Mucosa of stomach (tissue), 1 donor: ENCODE results near the gene TTC27.
"Not testable (repeated sequence)": the region's sequence is repeated elsewhere in the genome, so short reads cannot be mapped to it uniquely, and the experiment has no call there.

Experiments
- H3K27me3 ChIP-seq: one replicate; pipeline ENCODE4 v1.7.0; 2013; ENCODE audit warnings: mild to moderate bottlenecking, low read length; ENCODE audit not compliant: control insufficient read depth, insufficient read depth
- H3K36me3 ChIP-seq: one replicate; pipeline ENCODE4 v1.7.0; 2013; ENCODE audit warnings: low read length; ENCODE audit not compliant: control insufficient read depth, insufficient read depth
- H3K4me1 ChIP-seq: one replicate; pipeline ENCODE4 v1.7.0; 2013; ENCODE audit warnings: mild to moderate bottlenecking, low read length; ENCODE audit not compliant: control insufficient read depth, insufficient read depth
- H3K4me3 ChIP-seq: one replicate; pipeline ENCODE4 v1.7.0; 2013; ENCODE audit warnings: low read length
- H3K9ac ChIP-seq: one replicate; pipeline ENCODE4 v1.7.0; 2013; ENCODE audit warnings: mild to moderate bottlenecking, low read length, moderate library complexity
- H3K9me3 ChIP-seq: one replicate; pipeline ENCODE4 v1.7.0; 2013; ENCODE audit warnings: mild to moderate bottlenecking, low read length, moderate library complexity; ENCODE audit not compliant: control insufficient read depth
- donor health status: Pancreatic carcinoma.

Gene TTC27

DNA sequence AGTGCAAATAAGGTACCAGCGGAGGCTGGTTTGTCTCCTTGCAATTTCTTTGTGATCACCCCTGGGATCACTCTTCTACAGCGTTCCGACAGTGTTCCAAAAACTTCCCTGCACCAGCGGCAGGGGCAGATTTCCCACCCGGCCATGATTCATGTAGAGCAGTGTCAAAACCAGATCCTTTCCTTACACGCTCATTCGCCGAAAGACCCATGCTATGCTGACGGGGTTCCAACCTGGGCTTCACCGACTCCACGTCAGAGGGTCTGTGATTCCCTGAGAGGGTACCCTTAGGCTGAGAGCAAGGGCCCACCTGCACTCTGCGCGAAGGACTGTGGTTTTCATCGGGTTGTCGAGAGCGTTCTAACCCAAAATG, 423 bp upstream of the TTC27 start:
- Histone ChIP-seq H3K9ac (peak overlapping the region; percentile 65), H3K27me3 (no peaks in the 10 kb centered on the region)

DNA sequence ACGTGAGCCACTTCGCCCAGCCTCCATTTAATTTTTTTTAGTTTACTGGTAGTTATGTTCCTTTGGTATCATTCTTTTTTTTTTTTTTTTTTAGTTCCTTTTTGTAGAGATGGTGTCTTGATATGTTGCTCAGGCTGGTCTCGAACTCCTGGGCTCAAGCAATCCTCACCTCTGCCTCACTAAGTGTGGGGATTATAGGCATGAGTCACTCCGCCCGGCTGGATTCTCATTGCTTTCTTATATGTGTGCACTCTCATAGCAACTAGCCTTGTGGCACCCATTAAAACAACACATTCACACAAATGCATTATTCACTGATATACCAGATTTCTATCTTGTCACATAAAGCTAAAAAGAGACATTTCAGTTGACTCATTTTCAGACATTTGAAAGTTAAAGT, 4.2 kb downstream of the TTC27 start:
- Histone ChIP-seq H3K27me3 (no peaks in the 10 kb centered on the region), H3K9me3 (no peaks in the 10 kb centered on the region), H3K4me1 (no peaks in the 10 kb centered on the region), H3K4me3 (no peak overlapping the region), H3K36me3 (no peaks in the 10 kb centered on the region), H3K9ac (no peak overlapping the region)

More for the DNA sequence above, 423 bp upstream of the TTC27 start:
- Histone ChIP-seq H3K4me3 (peak overlapping the region; percentile 94), H3K4me1 (no peaks in the 10 kb centered on the region), H3K36me3 (no peaks in the 10 kb centered on the region), H3K9me3 (no peaks in the 10 kb centered on the region)

DNA sequence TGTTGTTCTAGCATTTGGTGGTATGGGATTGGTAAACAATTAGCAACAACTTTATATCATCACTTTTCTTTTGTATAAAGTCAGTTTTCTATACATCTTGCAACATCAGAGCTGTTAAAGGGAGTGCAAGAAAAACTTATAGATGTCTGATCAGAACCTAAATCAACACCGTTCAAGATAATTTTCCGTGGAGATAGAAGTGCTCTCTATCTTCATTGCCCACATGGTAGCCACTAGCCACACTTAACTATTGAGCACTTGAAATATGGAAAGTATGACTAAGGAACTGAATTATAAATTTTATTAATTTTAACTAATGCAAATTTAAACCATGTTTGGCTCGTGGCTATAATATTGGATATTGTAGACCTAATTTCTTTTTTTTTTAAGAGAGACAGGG, 5.2 kb downstream of the TTC27 start:
- Histone ChIP-seq H3K9ac (no peak overlapping the region), H3K9me3 (no peaks in the 10 kb centered on the region), H3K27me3 (no peaks in the 10 kb centered on the region), H3K4me3 (no peak overlapping the region), H3K4me1 (no peaks in the 10 kb centered on the region), H3K36me3 (no peaks in the 10 kb centered on the region)

DNA sequence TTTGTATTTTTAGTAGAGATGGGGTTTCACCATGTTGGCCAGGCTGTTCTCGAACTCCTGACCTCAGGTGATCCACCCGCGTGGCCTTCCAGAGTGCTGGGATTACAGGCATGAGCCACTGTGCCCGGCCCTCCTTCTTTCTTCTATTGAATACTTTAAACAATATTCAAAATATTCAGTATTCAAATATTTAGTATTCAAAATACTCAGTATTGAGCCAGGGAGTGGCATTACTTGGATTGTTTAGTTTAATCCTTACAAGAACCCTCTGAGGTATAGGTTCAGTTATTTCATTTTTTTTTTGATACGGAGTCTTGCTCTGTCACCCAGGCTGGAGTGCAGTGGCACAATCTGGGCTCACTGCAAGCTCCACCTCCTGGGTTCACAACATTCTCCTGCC, 10.7 kb downstream of the TTC27 start:
- H3K4me1 ChIP-seq, H3K9ac ChIP-seq, H3K36me3 ChIP-seq, H3K27me3 ChIP-seq, H3K4me3 ChIP-seq, H3K9me3 ChIP-seq: not testable (repeated sequence)

- Histone ChIP-seq H3K36me3 (no peaks in the 10 kb centered on the region), H3K9ac (no peak overlapping the region), H3K9me3 (no peaks in the 10 kb centered on the region), H3K4me3 (no peak overlapping the region), H3K27me3 (no peaks in the 10 kb centered on the region), H3K4me1 (no peaks in the 10 kb centered on the region)
Observed at GRCh38 chr2:32641180-32641579, 13.3 kb downstream of the TTC27 start.

DNA sequence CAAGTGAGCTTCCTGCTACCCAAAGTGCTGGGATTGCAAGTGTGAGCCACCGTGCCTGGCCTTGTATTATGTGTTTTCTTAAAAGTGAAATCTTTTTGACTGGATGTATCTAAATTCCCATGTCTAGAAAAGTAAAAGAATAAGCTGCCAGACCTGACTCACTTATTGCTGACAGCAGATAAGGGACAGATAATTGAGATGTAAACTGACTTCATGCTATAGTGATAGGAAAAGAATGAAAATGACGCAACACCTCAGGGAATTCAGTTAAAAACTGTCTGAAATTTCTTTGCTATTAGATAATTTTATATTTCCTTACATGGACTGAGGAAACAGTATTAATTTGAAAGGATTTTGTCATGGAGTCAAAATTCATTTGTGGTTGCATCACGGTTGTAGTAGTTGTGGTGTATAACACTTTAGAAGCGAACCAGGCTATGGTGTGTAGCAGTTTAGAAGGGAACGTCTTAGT, 19.4 kb downstream of the TTC27 start:
- Histone ChIP-seq H3K9ac (no peak overlapping the region), H3K36me3 (no peaks in the 10 kb centered on the region)

DNA sequence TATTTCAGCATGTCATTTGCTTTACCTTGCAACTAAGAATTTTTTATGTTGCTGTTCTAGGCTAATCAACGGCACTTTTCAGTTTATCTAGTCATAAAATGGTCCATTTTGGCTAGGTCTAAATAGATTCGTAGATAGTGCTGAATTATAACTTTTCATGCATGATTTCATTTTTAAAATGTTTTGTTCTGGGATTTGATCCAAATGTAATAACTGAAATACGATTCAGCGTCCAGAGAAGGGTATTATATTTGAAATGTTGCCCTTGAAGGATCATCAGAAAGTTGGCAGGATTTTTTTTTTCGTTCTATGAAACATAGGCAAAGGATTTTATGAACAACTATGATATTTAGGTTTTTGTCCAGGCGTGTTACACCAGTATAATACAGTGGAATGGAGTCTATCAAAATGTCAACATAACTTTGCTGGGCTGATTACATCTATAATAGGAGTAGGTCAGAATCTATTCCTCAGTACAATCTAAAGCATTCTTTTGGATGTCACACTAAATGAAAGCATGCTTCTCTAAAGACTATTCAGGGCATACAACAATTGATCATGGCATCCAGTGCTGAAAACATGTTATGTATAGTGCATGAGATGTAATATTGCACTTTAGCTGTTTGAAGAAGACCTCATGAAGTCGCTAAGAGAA, 24.8 kb downstream of the TTC27 start:
- Histone ChIP-seq H3K9me3 (no peaks in the 10 kb centered on the region), H3K9ac (no peak overlapping the region), H3K4me3 (no peak overlapping the region), H3K36me3 (no peaks in the 10 kb centered on the region), H3K27me3 (no peaks in the 10 kb centered on the region), H3K4me1 (no peaks in the 10 kb centered on the region)

More for the DNA sequence above, 19.4 kb downstream of the TTC27 start:
- no peaks in the 10 kb centered on the region for H3K4me1 ChIP-seq
- H3K27me3 ChIP-seq, result no peaks in the 10 kb centered on the region
- H3K9me3 ChIP-seq, result no peaks in the 10 kb centered on the region
- no peak overlapping the region for H3K4me3 ChIP-seq

- H3K36me3 ChIP-seq, result no peaks in the 10 kb centered on the region
- H3K27me3 ChIP-seq, result no peaks in the 10 kb centered on the region
- H3K9me3 ChIP-seq, result no peaks in the 10 kb centered on the region
- no peaks in the 10 kb centered on the region for H3K4me1 ChIP-seq
- no peak overlapping the region for H3K4me3 ChIP-seq
- no peak overlapping the region for H3K9ac ChIP-seq
Observed at GRCh38 chr2:32656069-32656468, 28.2 kb downstream of the TTC27 start.

DNA sequence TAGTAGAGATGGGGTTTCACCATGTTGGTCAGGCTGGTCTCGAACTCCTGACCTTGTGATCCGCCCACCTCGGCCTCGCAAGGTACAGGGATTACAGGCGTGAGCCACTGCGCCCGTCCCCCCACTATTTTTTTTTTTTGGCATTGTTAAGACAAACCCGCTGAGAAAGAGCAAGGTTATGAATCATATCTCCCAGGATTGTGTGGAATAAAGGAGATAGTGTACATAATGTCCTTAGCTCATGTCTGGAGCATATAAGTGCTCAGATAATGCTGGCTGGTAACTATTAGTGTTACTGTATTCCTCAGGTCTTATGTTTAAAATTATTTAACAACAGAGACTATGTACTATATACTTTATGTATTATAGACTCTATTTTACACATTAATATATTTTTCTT, 36.0 kb downstream of the TTC27 start:
- Histone ChIP-seq H3K36me3 (no peaks in the 10 kb centered on the region), H3K27me3 (no peaks in the 10 kb centered on the region), H3K4me3 (no peak overlapping the region), H3K9ac (no peak overlapping the region), H3K9me3 (no peaks in the 10 kb centered on the region), H3K4me1 (no peaks in the 10 kb centered on the region)

- H3K27me3 ChIP-seq, result no peaks in the 10 kb centered on the region
- no peaks in the 10 kb centered on the region for H3K36me3 ChIP-seq
- no peak overlapping the region for H3K4me3 ChIP-seq
- no peak overlapping the region for H3K9ac ChIP-seq
- no peaks in the 10 kb centered on the region for H3K9me3 ChIP-seq
- H3K4me1 ChIP-seq, result no peaks in the 10 kb centered on the region
Observed at GRCh38 chr2:32666704-32667103, 38.9 kb downstream of the TTC27 start.

DNA sequence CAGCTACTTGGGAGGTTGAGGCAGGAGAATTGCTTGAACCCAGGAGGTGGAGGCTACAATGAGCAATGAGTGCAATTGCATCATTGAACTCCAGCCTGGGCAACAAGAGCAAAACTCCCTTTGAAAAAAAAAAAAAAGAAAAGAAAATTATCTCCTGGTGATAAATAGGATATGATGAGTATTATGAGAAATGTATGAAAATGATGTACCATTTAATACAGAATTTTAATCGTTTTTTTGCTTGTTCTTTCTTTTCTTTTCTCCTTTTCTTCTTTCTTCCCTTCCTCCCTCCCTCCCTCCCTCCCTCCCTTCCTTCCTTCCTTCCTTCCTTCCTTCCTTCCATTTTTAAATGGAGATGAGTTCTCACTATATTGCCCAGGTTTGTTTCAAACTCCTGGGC, 40.4 kb downstream of the TTC27 start:
- H3K27me3 ChIP-seq, result no peaks in the 10 kb centered on the region
- no peak overlapping the region for H3K4me3 ChIP-seq
- H3K9me3 ChIP-seq, result no peaks in the 10 kb centered on the region
- no peaks in the 10 kb centered on the region for H3K4me1 ChIP-seq
- no peaks in the 10 kb centered on the region for H3K36me3 ChIP-seq
- H3K9ac ChIP-seq, result no peak overlapping the region

- Histone ChIP-seq H3K9me3 (no peaks in the 10 kb centered on the region), H3K36me3 (no peaks in the 10 kb centered on the region), H3K4me3 (no peak overlapping the region)
Observed at GRCh38 chr2:32671885-32672533, 44.2 kb downstream of the TTC27 start.

More at GRCh38 chr2:32671885-32672533, 44.2 kb downstream of the TTC27 start:
- no peaks in the 10 kb centered on the region for H3K27me3 ChIP-seq
- no peaks in the 10 kb centered on the region for H3K4me1 ChIP-seq
- no peak overlapping the region for H3K9ac ChIP-seq
